ENCODE results near the gene GPD2.

DNA sequence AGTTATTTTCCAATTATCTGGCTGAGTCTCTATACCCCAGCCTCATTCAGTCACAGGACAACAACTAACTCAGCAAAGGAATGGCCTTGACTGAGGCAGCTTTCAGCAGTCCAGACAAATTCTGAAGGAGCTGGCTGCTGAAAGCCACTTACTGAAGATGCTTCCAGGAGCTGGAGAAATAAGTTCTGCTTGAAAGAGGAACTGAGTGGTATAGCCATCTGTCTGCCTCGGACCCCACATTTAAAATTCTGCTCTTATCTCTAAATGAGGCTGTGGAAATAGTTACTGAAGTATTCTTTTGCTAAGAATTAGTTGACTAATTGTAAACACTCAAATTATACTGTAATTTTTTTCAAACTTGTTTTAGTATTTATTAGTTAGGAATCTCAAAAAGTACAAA lies 9.1 kb upstream of the GPD2 start:
- TF ChIP-seq POLR2AphosphoS5 (IDR thresholded peaks at IDR 0.05; ENCODE audit: low read depth, low read length) (no peak), TAF1 (IDR thresholded peaks at IDR 0.05; ENCODE audit: borderline replicate concordance, low read depth, low read length) (no peak)

Measured in GM12892 (cell line).